CD4-positive, alpha-beta T cell treated with Interleukin-15 for 4 hours (primary cell): ENCODE measurements around the gene PARP6.

Experiments
- DNase-seq: peaks from one replicate; pipeline ENCODE4 v3.0.0-alpha.2; 2020; ENCODE audit warnings: low spot score

PARP6 gene

GRCh38 chr15:72231066-72231832 is 41.1 kb downstream of the PARP6 start, which contains the start of gene PKM:
PKM (minus strand) TSS chr15:72231190; CDS start chr15:72219097, 12,093 bp downstream.
- peak; percentile 98 for DNase-seq

DNA sequence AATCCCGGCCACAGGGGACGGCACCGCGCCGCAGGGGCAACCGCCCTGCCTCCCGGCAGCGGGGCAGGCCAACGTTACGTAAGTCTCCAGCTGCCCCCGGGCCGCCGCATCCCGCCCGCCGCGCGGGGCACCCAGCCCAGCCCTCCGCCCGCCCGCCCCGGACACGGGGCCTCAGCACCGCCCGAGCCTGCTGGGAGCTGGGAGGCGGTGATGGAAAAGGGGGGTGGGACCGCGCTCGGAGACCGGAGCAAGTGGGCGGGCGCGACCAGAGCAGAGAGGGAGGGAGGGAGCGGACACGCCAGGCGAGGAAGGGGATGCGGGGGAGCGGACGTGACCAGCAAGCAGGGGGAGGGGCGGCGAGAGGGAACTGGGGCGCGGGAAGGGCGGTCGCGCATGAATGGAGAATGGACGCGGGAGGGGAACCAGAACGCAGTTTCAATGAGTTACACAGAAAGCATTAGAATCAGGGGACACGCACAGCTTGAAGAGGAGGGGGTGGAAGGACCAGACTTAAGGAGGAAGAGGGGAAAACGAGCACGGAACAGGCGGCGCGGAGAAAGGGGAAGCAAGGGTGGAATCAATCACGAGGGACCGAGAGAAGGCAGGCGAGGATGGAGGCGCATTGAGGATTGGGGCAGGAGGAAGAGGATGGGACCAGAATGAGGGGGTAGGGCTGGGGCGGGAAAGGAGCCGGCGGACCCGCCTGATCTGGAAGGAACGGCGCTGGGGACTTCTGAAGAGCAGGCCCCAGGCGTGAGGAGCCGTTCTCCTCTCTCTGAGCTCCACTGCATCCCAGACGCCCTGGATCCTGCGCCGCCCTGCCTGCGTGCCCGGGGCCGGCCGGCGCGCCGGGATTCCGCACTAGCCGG is 41.9 kb downstream of the PARP6 start:
- DNase-seq, result peak; percentile 59

DNA sequence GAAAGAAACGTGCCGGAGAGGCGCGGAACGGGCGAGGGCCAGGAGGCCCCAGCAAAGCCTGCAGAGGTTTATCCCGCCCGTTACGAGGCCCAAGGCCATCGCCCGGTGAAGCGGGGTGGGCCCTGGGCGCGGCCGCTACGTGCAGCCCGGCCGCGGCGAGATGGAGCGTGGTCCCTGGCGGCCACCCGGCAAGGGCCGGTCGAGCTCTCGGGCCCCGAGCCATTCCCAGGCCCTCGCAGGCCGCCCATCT is 42.5 kb downstream of the PARP6 start:
- DNase-seq, result no peak

DNA sequence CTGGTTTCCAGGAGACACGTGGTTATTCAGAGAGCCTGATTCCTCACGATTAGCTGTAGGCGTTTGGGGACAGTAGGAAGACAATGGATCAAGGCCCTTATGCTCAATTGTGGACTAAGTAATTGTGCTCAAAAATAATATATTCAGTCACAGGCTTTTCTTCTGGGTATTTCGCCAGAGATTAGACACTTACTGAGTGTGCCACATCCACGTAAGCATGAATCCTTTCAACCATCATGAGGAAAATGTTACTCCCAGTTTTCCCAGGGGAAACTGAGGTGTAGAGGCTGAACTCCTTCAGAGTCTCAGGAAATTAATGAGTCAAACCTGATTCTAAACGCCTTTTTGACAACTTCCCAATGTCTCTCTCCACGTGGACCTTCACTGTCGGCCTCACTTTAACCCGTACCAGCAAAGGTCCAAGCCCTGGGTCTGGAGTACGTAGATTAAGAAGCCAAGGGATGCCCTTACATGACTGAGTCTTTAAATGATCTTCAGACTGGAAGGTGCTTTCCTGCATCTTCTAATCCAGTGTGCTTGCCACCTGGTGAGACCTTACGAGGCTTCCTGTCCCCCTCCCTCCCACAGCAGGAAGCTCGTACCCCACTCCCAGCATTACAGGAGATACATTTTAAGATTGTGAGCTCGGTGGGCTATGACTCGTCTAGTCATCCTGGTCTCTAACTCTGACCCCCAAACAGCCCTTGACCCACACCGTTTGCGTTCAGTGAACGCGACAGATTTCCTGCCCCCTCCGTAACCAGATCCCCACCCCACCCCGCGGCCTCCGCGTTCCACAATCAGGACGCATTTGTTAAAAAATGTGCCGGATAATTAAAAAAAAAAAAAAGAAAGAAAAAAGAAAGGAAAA is 43.0 kb downstream of the PARP6 start:
- peak; percentile 49 for DNase-seq

GRCh38 chr15:72227720-72228119 is 44.6 kb downstream of the PARP6 start:
- no peak for DNase-seq

- peak; percentile 62 for DNase-seq
Measured at GRCh38 chr15:72227192-72227586, 45.2 kb downstream of the PARP6 start.

- no peak for DNase-seq
Measured at GRCh38 chr15:72223278-72223677, 49.1 kb downstream of the PARP6 start.

- no peak for DNase-seq
Measured at GRCh38 chr15:72222393-72222792, 50.0 kb downstream of the PARP6 start.

DNA sequence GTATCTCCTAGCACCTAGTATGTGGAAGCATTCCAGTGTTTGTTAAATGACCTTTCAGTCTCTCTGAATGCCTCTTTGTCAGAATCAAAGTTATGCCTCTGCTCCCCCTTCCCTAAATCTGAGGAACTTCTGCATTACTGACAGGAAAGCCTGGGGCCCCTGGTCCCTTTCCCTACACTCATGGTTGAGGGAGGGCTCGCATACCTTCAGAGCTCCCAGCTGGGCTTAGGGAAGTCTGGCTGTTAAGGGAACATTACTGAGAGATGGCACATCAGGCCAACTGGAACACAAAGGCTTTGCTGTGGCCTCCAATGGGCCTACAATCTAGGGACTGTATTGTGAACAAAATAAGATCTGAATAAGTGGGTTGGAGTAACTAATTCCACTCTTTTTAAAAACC is 51.7 kb downstream of the PARP6 start:
- no peak for DNase-seq

- DNase-seq, result no peak
Measured at GRCh38 chr15:72217216-72217615, 55.1 kb downstream of the PARP6 start.

DNA sequence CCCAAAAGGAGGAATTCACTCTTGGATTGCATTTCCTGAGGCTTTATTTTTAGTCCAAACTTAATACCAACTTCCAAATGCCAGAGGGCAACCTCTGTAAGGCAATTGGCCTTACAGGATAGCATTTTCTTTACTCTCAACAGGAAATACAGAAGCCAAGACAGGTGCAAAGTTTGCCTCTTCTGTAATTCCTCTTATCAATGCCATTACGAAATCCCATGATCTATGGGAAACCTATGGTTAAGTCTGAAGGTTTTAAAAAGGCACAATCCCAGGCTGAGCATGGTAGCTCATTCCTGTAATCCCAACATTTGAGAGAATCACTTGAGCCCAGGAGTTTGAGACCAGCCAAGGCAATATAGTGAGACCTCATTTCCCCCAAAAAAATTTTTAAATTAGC is 56.3 kb downstream of the PARP6 start:
- DNase-seq, result no peak

GRCh38 chr15:72207558-72208085 is 64.7 kb downstream of the PARP6 start:
- no peak for DNase-seq

GRCh38 chr15:72206677-72207000 is 65.7 kb downstream of the PARP6 start:
- DNase-seq, result no peak

- DNase-seq, result no peak
Measured at GRCh38 chr15:72205896-72206676, 66.3 kb downstream of the PARP6 start.

- no peak for DNase-seq
Measured at GRCh38 chr15:72205273-72205672, 67.1 kb downstream of the PARP6 start.

DNA sequence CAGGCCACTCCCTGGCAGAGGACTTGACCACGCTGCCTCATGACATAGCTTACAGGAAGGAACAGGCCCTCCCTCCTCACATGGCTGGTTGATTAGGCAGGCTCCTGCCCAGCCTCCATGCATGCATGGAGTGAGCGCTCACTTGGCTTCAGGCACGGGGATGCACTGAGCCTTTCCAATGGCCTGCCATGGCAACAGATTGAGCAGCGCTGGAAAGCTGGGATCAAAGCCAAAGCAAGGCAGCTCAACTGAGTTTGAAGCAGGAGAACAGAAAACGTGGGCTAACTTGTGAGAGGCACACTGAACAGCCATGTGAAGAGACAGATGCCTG is 68.9 kb downstream of the PARP6 start:
- DNase-seq, result no peak

DNA sequence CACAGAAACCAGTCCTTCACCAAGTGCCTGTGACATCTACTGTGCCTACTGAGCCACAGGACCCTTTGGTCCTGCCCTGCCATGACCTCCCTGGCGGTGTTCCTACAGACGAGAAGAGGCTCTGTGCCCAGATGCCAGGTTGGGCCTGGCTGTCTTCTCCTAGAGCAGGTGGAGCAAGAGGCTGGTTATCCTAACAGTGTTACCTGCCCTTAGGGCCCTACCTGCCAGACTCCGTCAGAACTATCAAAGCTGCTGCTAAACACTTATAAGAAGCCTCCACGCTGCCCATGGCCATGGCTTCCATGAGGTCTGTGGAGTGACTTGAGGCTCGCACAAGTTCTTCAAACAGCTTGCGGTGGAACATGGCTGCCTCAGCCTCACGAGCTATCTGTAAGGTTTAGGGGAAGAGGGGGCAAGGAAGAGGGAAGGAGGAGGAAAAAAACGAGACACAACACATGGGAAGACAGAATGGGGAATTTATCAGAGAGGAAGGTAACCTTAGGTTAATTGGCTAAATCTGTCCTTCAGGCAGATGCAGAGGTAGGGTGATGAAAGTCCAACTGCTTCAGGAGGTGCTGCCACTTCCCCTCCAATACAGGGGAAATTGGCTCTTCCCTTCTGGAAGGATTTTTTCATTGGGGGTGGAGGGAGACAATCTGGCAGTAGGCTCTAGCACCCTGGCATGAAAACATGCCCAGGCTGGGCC is 69.4 kb downstream of the PARP6 start:
- DNase-seq, result no peak

- no peak for DNase-seq
Measured at GRCh38 chr15:72202302-72202701, 70.1 kb downstream of the PARP6 start.

GRCh38 chr15:72201391-72201921 is 70.9 kb downstream of the PARP6 start:
- no peak for DNase-seq

DNA sequence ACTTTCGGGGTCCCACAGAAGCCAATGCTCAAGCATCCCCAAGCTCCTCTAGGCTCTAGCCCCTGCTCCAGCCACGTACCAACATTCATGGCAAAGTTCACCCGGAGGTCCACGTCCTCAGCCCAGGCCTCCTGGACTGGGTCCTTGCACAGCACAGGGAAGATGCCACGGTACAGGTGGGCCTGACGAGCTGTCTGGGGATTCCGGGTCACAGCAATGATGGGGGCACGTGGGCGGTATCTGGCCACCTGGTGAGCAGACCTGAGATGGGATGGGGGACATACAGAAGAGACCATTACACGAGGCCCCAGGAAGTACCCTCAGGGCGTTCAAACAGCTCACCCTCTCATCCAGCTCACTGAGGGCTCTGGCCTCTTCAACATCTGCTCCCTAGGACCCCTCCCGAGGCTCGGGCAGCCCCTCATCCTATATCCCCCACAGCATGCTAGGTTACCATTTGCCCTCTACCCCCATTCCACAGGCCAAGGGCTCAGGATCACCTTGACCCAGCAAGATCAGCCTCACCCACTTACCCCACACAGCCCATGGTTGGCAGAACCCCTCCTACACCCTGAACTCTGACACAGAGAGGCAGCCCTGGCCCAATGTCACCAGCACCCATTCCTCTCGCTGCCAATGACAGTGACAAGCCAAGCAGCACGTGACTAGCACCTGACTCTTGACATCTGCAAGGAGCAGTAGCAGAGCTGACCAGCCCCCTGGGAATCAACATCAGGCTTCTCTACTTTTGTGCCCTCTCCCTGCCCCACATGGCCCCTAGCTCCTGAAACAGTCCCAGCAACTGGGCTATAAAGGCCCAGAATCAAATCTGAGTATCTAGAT is 71.7 kb downstream of the PARP6 start:
- DNase-seq, result no peak
